ENCODE measurements around the gene USP20.

GRCh38 chr9:129895376-129896268, 60.4 kb downstream of the USP20 start:
- TF ChIP-seq, protein P1, sequence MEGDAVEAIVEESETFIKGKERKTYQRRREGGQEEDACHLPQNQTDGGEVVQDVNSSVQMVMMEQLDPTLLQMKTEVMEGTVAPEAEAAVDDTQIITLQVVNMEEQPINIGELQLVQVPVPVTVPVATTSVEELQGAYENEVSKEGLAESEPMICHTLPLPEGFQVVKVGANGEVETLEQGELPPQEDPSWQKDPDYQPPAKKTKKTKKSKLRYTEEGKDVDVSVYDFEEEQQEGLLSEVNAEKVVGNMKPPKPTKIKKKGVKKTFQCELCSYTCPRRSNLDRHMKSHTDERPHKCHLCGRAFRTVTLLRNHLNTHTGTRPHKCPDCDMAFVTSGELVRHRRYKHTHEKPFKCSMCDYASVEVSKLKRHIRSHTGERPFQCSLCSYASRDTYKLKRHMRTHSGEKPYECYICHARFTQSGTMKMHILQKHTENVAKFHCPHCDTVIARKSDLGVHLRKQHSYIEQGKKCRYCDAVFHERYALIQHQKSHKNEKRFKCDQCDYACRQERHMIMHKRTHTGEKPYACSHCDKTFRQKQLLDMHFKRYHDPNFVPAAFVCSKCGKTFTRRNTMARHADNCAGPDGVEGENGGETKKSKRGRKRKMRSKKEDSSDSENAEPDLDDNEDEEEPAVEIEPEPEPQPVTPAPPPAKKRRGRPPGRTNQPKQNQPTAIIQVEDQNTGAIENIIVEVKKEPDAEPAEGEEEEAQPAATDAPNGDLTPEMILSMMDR (IDR thresholded peaks at IDR 0.05), result no peak
- no peak for TF ChIP-seq EZH2 (IDR thresholded peaks at IDR 0.05)

Data from neural progenitor cell (in vitro differentiated cells).